Neural cell (in vitro differentiated cells): ENCODE measurements around the gene STYK1. TPM values are rescaled to one million over a fixed set of nuclear protein-coding genes. Genes with fewer than 3 reads are reported as not detected.

Experiments
- H2AFZ ChIP-seq: fragments of 200-600, 300-800 bp; sonication (generic), shearing (Covaris generic); 2 replicates; pipeline ENCODE4 v1.6.0; 2014; ENCODE audit warnings: low read depth, mild to moderate bottlenecking, antibody characterized with exemption, low read length, moderate library complexity
- H3F3A ChIP-seq: fragments of 200-600 bp; shearing (Covaris generic); 2 replicates; pipeline ENCODE4 v1.6.1; 2016; ENCODE audit warnings: mild to moderate bottlenecking, moderate library complexity, mixed read lengths, antibody characterized with exemption, low read length; ENCODE audit not compliant: insufficient read depth, poor library complexity, severe bottlenecking
- H3K27ac ChIP-seq: fragments of 200-600, 300-800 bp; sonication (generic), shearing (Covaris generic); 2 replicates; pipeline ENCODE4 v1.5.1; 2014; ENCODE audit warnings: mild to moderate bottlenecking, low read length, moderate library complexity
- H3K27me3 ChIP-seq: fragments of 300-800, 200-600 bp; sonication (generic), shearing (Covaris generic); 2 replicates; pipeline ENCODE4 v1.6.0; 2014; ENCODE audit warnings: mild to moderate bottlenecking, low read depth, low read length, moderate library complexity; ENCODE audit not compliant: insufficient read depth
- H3K36me3 ChIP-seq: fragments of 300-800, 200-600 bp; sonication (generic), shearing (Covaris generic); 2 replicates; pipeline ENCODE4 v1.5.1; 2014; ENCODE audit warnings: mild to moderate bottlenecking, antibody characterized with exemption, low read length, moderate library complexity; ENCODE audit not compliant: insufficient read depth
- H3K4me2 ChIP-seq: fragments of 300-800, 200-600 bp; sonication (generic), shearing (Covaris generic); 2 replicates; pipeline ENCODE4 v1.6.0; 2014; ENCODE audit warnings: mild to moderate bottlenecking, low read length
- H3K4me3 ChIP-seq: fragments of 300-800, 200-600 bp; sonication (generic), shearing (Covaris generic); 2 replicates; pipeline ENCODE4 v1.5.1; 2014; ENCODE audit warnings: mild to moderate bottlenecking, low read length, moderate library complexity
- H3K79me2 ChIP-seq: fragments of 200-600 bp; shearing (Covaris generic); replicated peaks from 2 replicates; pipeline ENCODE4 v1.6.0; 2014; ENCODE audit warnings: mild to moderate bottlenecking, low read length, moderate library complexity; ENCODE audit not compliant: insufficient read depth
- H3K9ac ChIP-seq: fragments of 300-800, 200-600 bp; sonication (generic), shearing (Covaris generic); 2 replicates; pipeline ENCODE4 v1.6.1; 2016; ENCODE audit warnings: mild to moderate bottlenecking, low read length, mixed read lengths
- H3K9me2 ChIP-seq: fragments of 200-600 bp; shearing (Covaris generic); 2 replicates; pipeline ENCODE4 v1.6.1; 2016; ENCODE audit warnings: mild to moderate bottlenecking, low read length, mixed read lengths; ENCODE audit not compliant: insufficient read depth
- H3K9me3 ChIP-seq: fragments of 200-600, 300-800 bp; sonication (generic), shearing (Covaris generic); 2 replicates; pipeline ENCODE4 v1.6.1; 2016; ENCODE audit warnings: mild to moderate bottlenecking, mixed run types, low read length, moderate library complexity, mixed read lengths
- H4K20me1 ChIP-seq: fragments of 200-600 bp; shearing (Covaris generic); 2 replicates; pipeline ENCODE4 v1.6.1; 2016; ENCODE audit warnings: mild to moderate bottlenecking, mixed run types; ENCODE audit not compliant: insufficient read depth
- CTCF ChIP-seq: fragments of 450-650 bp; IDR thresholded peaks from 2 replicates; pipeline ENCODE4 v1.5.1; 2014; ENCODE audit warnings: antibody characterized with exemption, mild to moderate bottlenecking, moderate library complexity; ENCODE audit not compliant: poor library complexity, severe bottlenecking
- EP300 ChIP-seq: fragments of 450-650 bp; conservative IDR thresholded peaks from 2 replicates; pipeline ENCODE4 v1.6.1; 2014; ENCODE audit warnings: antibody characterized with exemption, mild to moderate bottlenecking, moderate library complexity; ENCODE audit not compliant: poor library complexity, severe bottlenecking
- EZH2 ChIP-seq: fragments of 200-600, 300-800 bp; shearing (Covaris generic), sonication (generic); IDR thresholded peaks from 2 replicates; pipeline ENCODE4 v1.6.1; 2014; ENCODE audit warnings: antibody characterized with exemption, low read length, borderline replicate concordance, mild to moderate bottlenecking; ENCODE audit not compliant: insufficient read depth, poor library complexity, severe bottlenecking
- MXI1 ChIP-seq: fragments of 450-650 bp; conservative IDR thresholded peaks from 2 replicates; pipeline ENCODE4 v1.6.1; 2014; ENCODE audit warnings: antibody characterized with exemption, mild to moderate bottlenecking; ENCODE audit not compliant: poor library complexity, severe bottlenecking
- POLR2AphosphoS5 ChIP-seq: IDR thresholded peaks from 2 replicates; pipeline ENCODE4 v1.6.1; 2012
- RAD21 ChIP-seq: fragments of 450-650 bp; conservative IDR thresholded peaks from 2 replicates; pipeline ENCODE4 v1.6.1; 2014; ENCODE audit warnings: antibody characterized with exemption, mild to moderate bottlenecking, moderate library complexity
- REST ChIP-seq: IDR thresholded peaks from 2 replicates; pipeline ENCODE4 v1.6.1; 2012; ENCODE audit warnings: borderline replicate concordance
- SMC3 ChIP-seq: fragments of 450-650 bp; conservative IDR thresholded peaks from 2 replicates; pipeline ENCODE4 v1.6.1; 2014; ENCODE audit warnings: antibody characterized with exemption, mild to moderate bottlenecking, moderate library complexity; ENCODE audit not compliant: poor library complexity
- TAF1 ChIP-seq: IDR thresholded peaks from 2 replicates; pipeline ENCODE4 v1.6.1; 2012; ENCODE audit warnings: low read depth
- polyA plus RNA-seq: library from polyadenylated mRNA; depleted of rRNA; stranded (reverse); fragments of >200 nt; gene quantifications from 2 replicates; pipeline ENCODE4 v1.2.3, GENCODE V29; 2014

The STYK1 gene
- polyA plus RNA-seq, 1 donor from 2014 or later, result 0.24 TPM

GRCh38 chr12:10645910-10646309 lies 27.9 kb downstream of the STYK1 start:
- no peaks in the 10 kb centered on the region for H3F3A ChIP-seq
- no peaks in the 10 kb centered on the region for H3K9me2 ChIP-seq
- H2AFZ ChIP-seq, result no peak overlapping the region
- TF ChIP-seq MXI1 (no peak), POLR2AphosphoS5 (no peak), TAF1 (no peak), RAD21 (no peak), EZH2 (no peak), SMC3 (no peak), EP300 (no peak)
- no peaks in the 10 kb centered on the region for H3K79me2 ChIP-seq
- H3K36me3 ChIP-seq, result no peaks in the 10 kb centered on the region
- no peaks in the 10 kb centered on the region for H3K9me3 ChIP-seq
- H3K27ac ChIP-seq, result no peak overlapping the region
- no peak overlapping the region for H3K4me3 ChIP-seq
- no peak overlapping the region for H3K4me2 ChIP-seq
- H4K20me1 ChIP-seq, result no peaks in the 10 kb centered on the region
- H3K9ac ChIP-seq, result no peak overlapping the region
- H3K27me3 ChIP-seq, result no peaks in the 10 kb centered on the region

DNA sequence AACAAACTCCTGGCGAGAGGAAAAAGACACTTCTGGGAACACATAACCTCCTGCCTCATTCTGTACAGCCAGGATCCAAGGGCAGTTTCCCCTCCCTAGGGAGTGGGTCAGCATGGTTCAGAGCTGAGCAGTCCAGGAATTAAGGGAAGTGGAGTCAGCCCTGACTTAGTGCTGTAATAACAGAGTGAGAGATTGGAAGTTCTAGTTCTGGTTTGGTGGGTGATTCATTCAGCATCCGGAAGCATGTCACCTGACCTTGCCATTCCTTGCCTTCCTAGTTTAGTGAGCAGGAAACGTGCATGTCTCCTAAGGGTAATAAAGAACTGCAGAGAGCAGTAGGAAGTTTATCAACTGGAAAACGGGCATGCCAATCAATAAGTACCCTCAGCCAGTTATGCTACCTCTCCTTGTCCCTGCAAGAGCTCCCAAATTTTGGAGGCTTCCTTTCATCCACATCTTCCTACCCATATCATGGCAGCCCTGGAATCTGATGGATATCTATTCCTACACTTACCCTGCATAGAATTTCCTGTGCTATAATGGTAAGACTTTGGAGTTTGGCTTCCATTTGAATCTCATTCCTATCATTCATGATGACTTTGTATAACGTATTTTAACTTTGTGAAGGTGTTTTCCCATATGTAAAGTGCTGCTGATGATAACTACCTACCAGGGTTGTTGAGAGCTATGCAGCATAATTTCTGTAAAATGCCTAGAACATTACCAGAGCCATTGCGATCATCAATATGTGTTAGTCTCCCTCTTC lies 31.9 kb downstream of the STYK1 start:
- H3K4me2 ChIP-seq, result no peak overlapping the region
- no peaks in the 10 kb centered on the region for H3F3A ChIP-seq
- H4K20me1 ChIP-seq, result no peaks in the 10 kb centered on the region
- no peaks in the 10 kb centered on the region for H3K36me3 ChIP-seq
- H2AFZ ChIP-seq, result no peak overlapping the region
- no peak overlapping the region for H3K9ac ChIP-seq
- no peaks in the 10 kb centered on the region for H3K27me3 ChIP-seq
- H3K4me3 ChIP-seq, result no peak overlapping the region
- H3K79me2 ChIP-seq, result no peaks in the 10 kb centered on the region
- no peaks in the 10 kb centered on the region for H3K9me3 ChIP-seq
- H3K9me2 ChIP-seq, result no peaks in the 10 kb centered on the region
- TF ChIP-seq POLR2AphosphoS5 (no peak), SMC3 (no peak), MXI1 (no peak)
- H3K27ac ChIP-seq, result no peak overlapping the region

GRCh38 chr12:10638728-10639127 lies 35.1 kb downstream of the STYK1 start:
- no peak for TF ChIP-seq EP300
- no peak for TF ChIP-seq RAD21
- TF ChIP-seq POLR2AphosphoS5, result no peak
- no peak for TF ChIP-seq EZH2
- TF ChIP-seq MXI1, result no peak
- TF ChIP-seq SMC3, result no peak
- TF ChIP-seq REST, result no peak
- TF ChIP-seq CTCF, result no peak
- no peak for TF ChIP-seq TAF1
- H4K20me1 ChIP-seq, result no peaks in the 10 kb centered on the region

More at GRCh38 chr12:10638728-10639127, 35.1 kb downstream of the STYK1 start:
- Histone ChIP-seq H3K9me2 (no peaks in the 10 kb centered on the region), H3K4me2 (no peak overlapping the region), H3K4me3 (no peak overlapping the region), H3K27ac (no peak overlapping the region), H3K9ac (no peak overlapping the region), H3F3A (no peaks in the 10 kb centered on the region), H3K36me3 (no peaks in the 10 kb centered on the region), H2AFZ (no peak overlapping the region), H3K79me2 (no peaks in the 10 kb centered on the region), H3K9me3 (no peaks in the 10 kb centered on the region), H3K27me3 (no peaks in the 10 kb centered on the region)
